ENCODE results near the gene ATP6V0B. TPM values are rescaled to one million over a fixed set of nuclear protein-coding genes. Genes with fewer than 3 reads are reported as not detected.

The ATP6V0B gene
- total and polyA plus RNA-seq, 2 of the 8 experiments (the other 6 are each of a cell fraction or from before 2014, with no cell fraction given) = 105 to 308 TPM

DNA sequence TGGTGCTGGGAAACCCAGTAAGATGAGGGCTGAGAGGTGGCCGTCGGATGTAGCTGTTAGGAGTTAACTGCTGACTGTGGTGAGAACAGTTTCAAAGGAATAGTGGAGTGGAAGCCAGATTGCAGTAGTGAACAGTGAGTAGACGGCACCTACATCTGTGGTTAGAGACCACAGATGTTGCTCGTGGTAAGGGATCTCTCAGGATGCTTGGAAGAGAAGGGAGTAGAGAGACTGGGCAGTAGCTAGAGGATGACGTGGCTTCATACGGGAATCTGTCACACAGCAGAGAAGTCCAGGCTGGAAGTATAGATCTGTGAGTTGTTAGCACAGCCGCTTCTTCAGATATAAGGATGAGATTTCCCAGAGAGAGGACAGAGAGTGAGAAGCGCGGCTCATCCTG, 48.9 kb upstream of the ATP6V0B start:
- Histone ChIP-seq H3K23ac (ENCODE audit: insufficient read length) (no peak overlapping the region), H2BK20ac (ENCODE audit: low read length) (no peak overlapping the region), H2BK120ac (replicated peaks; ENCODE audit: low read depth, low read length) (no peak overlapping the region), H4K5ac (ENCODE audit: insufficient read length, low read depth, low read length) (no peak overlapping the region), H3K4me2 (ENCODE audit: insufficient read depth in 1 of 2, low read depth in 2 of 2, low read length in 2 of 2) (no peak overlapping the region), H2AFZ (ENCODE audit: low read length) (no peak overlapping the region), H3K27ac (ENCODE audit: low read depth, low read length) (no peak overlapping the region), H3K18ac (ENCODE audit: extremely low read depth, low read length) (no peak overlapping the region), H3K9ac (replicated peaks in 1 of 4; ENCODE audit: extremely low read depth in 1 of 4, low read depth in 3 of 4, low read length in 3 of 4) (no peak overlapping the region), H3K56ac (replicated peaks; ENCODE audit: insufficient read length, low read depth, low read length) (no peak overlapping the region), H4K20me1 (replicated peaks in 1 of 2; ENCODE audit: control insufficient read depth in 1 of 2, insufficient read depth in 2 of 2, low read length in 2 of 2) (no peaks in the 10 kb centered on the region), H2BK15ac (ENCODE audit: low read length) (no peak overlapping the region), H3K14ac (ENCODE audit: insufficient read length) (no peak overlapping the region), H3K36me3 (ENCODE audit: control insufficient read depth in 2 of 4, insufficient read depth in 4 of 4, low read length in 3 of 4) (no peaks in the 10 kb centered on the region), H2BK5ac (ENCODE audit: low read depth, low read length) (no peak overlapping the region), H2AK5ac (ENCODE audit: low read depth, low read length) (no peak overlapping the region), H3K23me2 (ENCODE audit: low read depth, low read length) (no peaks in the 10 kb centered on the region), H3K79me1 (ENCODE audit: low read depth, low read length) (no peaks in the 10 kb centered on the region), H4K8ac (ENCODE audit: extremely low read depth, insufficient read depth, low read length) (no peak overlapping the region), H2BK12ac (ENCODE audit: low read depth, low read length) (no peak overlapping the region), H3K4me1 (replicated peaks in 1 of 4; ENCODE audit: control insufficient read depth in 3 of 4, insufficient read depth in 4 of 4, low read length in 3 of 4) (peaks cover under 1 to 7% (median 2%) of the 10 kb centered on the region in 4 experiments; a peak in 5 of 7 replicates), H3K4ac (replicated peaks; ENCODE audit: insufficient read length, low read depth, low read length) (no peak overlapping the region), H3K4me3 (ENCODE audit: extremely low read depth in 1 of 4, insufficient read depth in 2 of 4, low read depth in 3 of 4, low read length in 4 of 4) (no peak overlapping the region), H3K27me3 (replicated peaks in 1 of 4; ENCODE audit: control insufficient read depth in 3 of 4, extremely low read depth in 1 of 4, insufficient read depth in 3 of 4, low read length in 3 of 4) (no peaks in the 10 kb centered on the region), H4K91ac (replicated peaks; ENCODE audit: insufficient read length, low read length) (no peak overlapping the region), H3K79me2 (ENCODE audit: control insufficient read depth in 1 of 2, insufficient read depth in 2 of 2, low read length in 2 of 2) (no peaks in the 10 kb centered on the region), H3K9me3 (ENCODE audit: insufficient read depth in 2 of 2, low read depth in 1 of 2, low read length in 1 of 2) (no peaks in the 10 kb centered on the region)
- 95% methylated on average over 9 of the region's 9 CpGs; no CpG with 5 or more reads in 1 of the 2 experiments for WGBS, 2 experiments (ENCODE audit: extremely low coverage in 1 of 2, insufficient coverage in 1 of 2, insufficient read length in 1 of 2, insufficient replicate concordance in 2 of 2, low coverage in 1 of 2, low lambda C conversion rate in 2 of 2, missing lambda C conversion rate in 1 of 2)
- DNase-seq (ENCODE audit: low read depth in 1 of 2, low spot score in 2 of 2) (no peak), FAIRE-seq (no peak)
- CTCF ChIA-PET (ENCODE audit: partially characterized antibody) = interaction anchor here (0.6 to 18.6 kb wide), 9 partner anchors 9 to 157 kb away, joined by 3 to 618 read pairs (median 3); partner anchors contain the start of gene ARTN
- POLR2A ChIA-PET (ENCODE audit: partially characterized antibody) = interaction anchor here (1.2 to 1.3 kb wide), 2 partner anchors 14 to 18 kb away, joined by 3 read pairs; no protein-coding TSS in a partner anchor
- TF ChIP-seq SP4 (IDR thresholded peaks at IDR 0.05; ENCODE audit: low read length) (no peak), TAF7 (optimal IDR thresholded peaks at IDR 0.05; ENCODE audit: borderline replicate concordance, low read depth, low read length) (no peak), POLR2AphosphoS5 (IDR thresholded peaks at IDR 0.05; ENCODE audit: low read depth, low read length) (no peak), NRF1 (IDR thresholded peaks at IDR 0.05; ENCODE audit: low read depth, low read length) (no peak), CBX5 (IDR thresholded peaks at IDR 0.05; ENCODE audit: low read depth, low read length) (no peak), POU5F1 (IDR thresholded peaks at IDR 0.05; ENCODE audit: low read depth, low read length) (no peak), TCF12 (IDR thresholded peaks at IDR 0.05; ENCODE audit: low read depth, low read length) (no peak), GTF2F1 (IDR thresholded peaks at IDR 0.05; ENCODE audit: borderline replicate concordance, low read depth, low read length) (no peak), SIN3A (conservative IDR thresholded peaks at IDR 0.05 in 1 of 2, IDR thresholded peaks at IDR 0.05 in 1 of 2; ENCODE audit: low read depth in 1 of 2, low read length in 2 of 2) (no peak), RXRA (IDR thresholded peaks at IDR 0.05; ENCODE audit: insufficient read depth, low read depth, low read length) (no peak), TEAD4 (IDR thresholded peaks at IDR 0.05; ENCODE audit: low read depth, low read length) (no peak), YY1 (IDR thresholded peaks at IDR 0.05; ENCODE audit: low read depth, low read length) (no peak), SP2 (IDR thresholded peaks at IDR 0.05; ENCODE audit: low read length) (no peak), FOSL1 (IDR thresholded peaks at IDR 0.05; ENCODE audit: insufficient read depth, low read depth, low read length) (no peak)
- TF ChIP-seq, protein P1, sequence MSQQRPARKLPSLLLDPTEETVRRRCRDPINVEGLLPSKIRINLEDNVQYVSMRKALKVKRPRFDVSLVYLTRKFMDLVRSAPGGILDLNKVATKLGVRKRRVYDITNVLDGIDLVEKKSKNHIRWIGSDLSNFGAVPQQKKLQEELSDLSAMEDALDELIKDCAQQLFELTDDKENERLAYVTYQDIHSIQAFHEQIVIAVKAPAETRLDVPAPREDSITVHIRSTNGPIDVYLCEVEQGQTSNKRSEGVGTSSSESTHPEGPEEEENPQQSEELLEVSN (IDR thresholded peaks at IDR 0.05) = no peak
